Loucy (cell line): ENCODE results near the gene CFAP410.

Experiments
- H2AFZ ChIP-seq: fragments of 200-600 bp; sonication (generic); 2 replicates; pipeline ENCODE4 v1.6.0; 2016; ENCODE audit warnings: antibody characterized with exemption, mild to moderate bottlenecking, low read length, moderate library complexity
- H3F3A ChIP-seq: fragments of 200-600 bp; 2 replicates; pipeline ENCODE4 v1.6.0; 2016; ENCODE audit warnings: antibody characterized with exemption, low read depth, mild to moderate bottlenecking
- H3K27me3 ChIP-seq: fragments of 200-600 bp; sonication (generic); 2 replicates; pipeline ENCODE4 v1.6.1; 2014; ENCODE audit warnings: low read length, mild to moderate bottlenecking; ENCODE audit not compliant: insufficient read depth, poor library complexity, severe bottlenecking
- H3K36me3 ChIP-seq: fragments of 200-600 bp; sonication (generic); 2 replicates; pipeline ENCODE4 v1.6.1; 2016; ENCODE audit warnings: low read length; ENCODE audit not compliant: insufficient read depth
- H3K4me1 ChIP-seq: fragments of 200-600 bp; sonication (generic); 2 replicates; pipeline ENCODE4 v1.5.1; 2014; ENCODE audit warnings: low read length, mild to moderate bottlenecking; ENCODE audit not compliant: insufficient read depth, poor library complexity, severe bottlenecking
- H3K4me2 ChIP-seq: fragments of 200-600 bp; sonication (generic); 2 replicates; pipeline ENCODE4 v1.6.0; 2014; ENCODE audit warnings: antibody characterized with exemption, low read length, low read depth, mild to moderate bottlenecking; ENCODE audit not compliant: poor library complexity, severe bottlenecking
- H3K4me3 ChIP-seq: fragments of 200-600 bp; sonication (generic); 2 replicates; pipeline ENCODE4 v1.5.1; 2014; ENCODE audit warnings: low read length, mild to moderate bottlenecking, mixed read lengths; ENCODE audit not compliant: poor library complexity, severe bottlenecking
- H3K79me2 ChIP-seq: fragments of 200-600 bp; sonication (generic); 2 replicates; pipeline ENCODE4 v1.6.1; 2014; ENCODE audit warnings: low read length; ENCODE audit not compliant: insufficient read depth
- H3K9ac ChIP-seq: fragments of 200-600 bp; sonication (generic); 2 replicates; pipeline ENCODE4 v1.6.0; 2014; ENCODE audit warnings: mild to moderate bottlenecking, low read depth, low read length, moderate library complexity; ENCODE audit not compliant: poor library complexity, severe bottlenecking
- H3K9me2 ChIP-seq: fragments of 200-600 bp; sonication (generic); replicated peaks from 2 replicates; pipeline ENCODE4 v1.6.1; 2016; ENCODE audit warnings: low read depth, low read length, mixed read lengths
- H3K9me3 ChIP-seq: fragments of 200-600 bp; sonication (generic); 2 replicates; pipeline ENCODE4 v1.6.1; 2014; ENCODE audit warnings: mild to moderate bottlenecking, antibody characterized with exemption, low read length, low read depth; ENCODE audit not compliant: insufficient read depth
- H4K20me1 ChIP-seq: fragments of 200-600 bp; sonication (generic); 2 replicates; pipeline ENCODE4 v1.6.0; 2014; ENCODE audit warnings: antibody characterized with exemption, low read length, mild to moderate bottlenecking; ENCODE audit not compliant: insufficient read depth, poor library complexity, severe bottlenecking
- EZH2phosphoT487 ChIP-seq: fragments of 200-600 bp; IDR thresholded peaks from 2 replicates; pipeline ENCODE4 v1.6.1; 2018; ENCODE audit warnings: antibody characterized with exemption, mild to moderate bottlenecking, moderate library complexity, borderline replicate concordance
- TF ChIP-seq, protein P1 (sequence below): fragments of 200-600 bp; sonication (generic); conservative IDR thresholded peaks from 2 replicates; pipeline ENCODE4 v1.5.1; 2014; ENCODE audit warnings: mild to moderate bottlenecking, antibody characterized with exemption, low read length

The CFAP410 gene

DNA sequence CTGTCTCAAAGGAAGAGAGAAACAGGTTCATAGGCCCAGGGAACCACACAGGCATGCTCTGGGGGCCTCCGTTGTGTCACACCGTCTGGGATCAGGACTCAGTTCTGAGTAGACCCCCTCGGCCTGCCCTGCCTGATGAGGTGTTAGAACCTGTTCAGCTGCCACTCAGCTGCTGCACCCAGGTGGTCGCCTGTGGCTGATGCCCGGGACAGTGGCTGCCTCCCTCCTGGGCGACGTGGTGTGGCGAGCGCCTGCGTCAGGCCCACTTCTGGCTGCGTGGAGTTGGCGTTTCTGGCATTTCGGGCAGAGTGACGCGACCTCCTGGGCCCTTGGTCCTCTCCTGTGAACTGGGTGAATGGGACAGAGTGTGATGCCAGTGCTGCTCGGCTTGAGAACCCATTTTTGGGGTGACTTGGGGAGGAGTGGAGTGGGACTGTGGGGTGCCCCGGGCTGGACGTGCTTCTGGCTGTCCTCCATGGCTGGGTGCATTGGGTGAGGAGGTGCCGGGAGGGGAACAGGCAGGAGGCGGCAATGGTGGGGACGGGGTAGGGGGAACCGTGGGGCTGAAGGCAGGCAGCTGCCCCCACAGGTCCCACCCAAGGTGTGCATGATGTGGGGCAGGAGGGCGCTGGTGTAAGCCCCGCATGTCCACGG lies 10.8 kb downstream of the CFAP410 start:
- H3K79me2 ChIP-seq = no peaks in the 10 kb centered on the region
- H3K4me1 ChIP-seq = no peaks in the 10 kb centered on the region
- no peaks in the 10 kb centered on the region for H4K20me1 ChIP-seq
- H3K4me2 ChIP-seq = no peak overlapping the region
- TF ChIP-seq EZH2phosphoT487 = no peak
- TF ChIP-seq, protein P1, sequence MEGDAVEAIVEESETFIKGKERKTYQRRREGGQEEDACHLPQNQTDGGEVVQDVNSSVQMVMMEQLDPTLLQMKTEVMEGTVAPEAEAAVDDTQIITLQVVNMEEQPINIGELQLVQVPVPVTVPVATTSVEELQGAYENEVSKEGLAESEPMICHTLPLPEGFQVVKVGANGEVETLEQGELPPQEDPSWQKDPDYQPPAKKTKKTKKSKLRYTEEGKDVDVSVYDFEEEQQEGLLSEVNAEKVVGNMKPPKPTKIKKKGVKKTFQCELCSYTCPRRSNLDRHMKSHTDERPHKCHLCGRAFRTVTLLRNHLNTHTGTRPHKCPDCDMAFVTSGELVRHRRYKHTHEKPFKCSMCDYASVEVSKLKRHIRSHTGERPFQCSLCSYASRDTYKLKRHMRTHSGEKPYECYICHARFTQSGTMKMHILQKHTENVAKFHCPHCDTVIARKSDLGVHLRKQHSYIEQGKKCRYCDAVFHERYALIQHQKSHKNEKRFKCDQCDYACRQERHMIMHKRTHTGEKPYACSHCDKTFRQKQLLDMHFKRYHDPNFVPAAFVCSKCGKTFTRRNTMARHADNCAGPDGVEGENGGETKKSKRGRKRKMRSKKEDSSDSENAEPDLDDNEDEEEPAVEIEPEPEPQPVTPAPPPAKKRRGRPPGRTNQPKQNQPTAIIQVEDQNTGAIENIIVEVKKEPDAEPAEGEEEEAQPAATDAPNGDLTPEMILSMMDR = no peak
- no peaks in the 10 kb centered on the region for H3K9me3 ChIP-seq
- H2AFZ ChIP-seq = no peak overlapping the region
- no peak overlapping the region for H3K9ac ChIP-seq
- H3F3A ChIP-seq = no peaks in the 10 kb centered on the region
- H3K9me2 ChIP-seq = no peaks in the 10 kb centered on the region
- H3K4me3 ChIP-seq = no peak overlapping the region
- H3K27me3 ChIP-seq = no peaks in the 10 kb centered on the region
- peaks cover 26% of the 10 kb centered on the region; the same call in 1 of the 2 replicates for H3K36me3 ChIP-seq

DNA sequence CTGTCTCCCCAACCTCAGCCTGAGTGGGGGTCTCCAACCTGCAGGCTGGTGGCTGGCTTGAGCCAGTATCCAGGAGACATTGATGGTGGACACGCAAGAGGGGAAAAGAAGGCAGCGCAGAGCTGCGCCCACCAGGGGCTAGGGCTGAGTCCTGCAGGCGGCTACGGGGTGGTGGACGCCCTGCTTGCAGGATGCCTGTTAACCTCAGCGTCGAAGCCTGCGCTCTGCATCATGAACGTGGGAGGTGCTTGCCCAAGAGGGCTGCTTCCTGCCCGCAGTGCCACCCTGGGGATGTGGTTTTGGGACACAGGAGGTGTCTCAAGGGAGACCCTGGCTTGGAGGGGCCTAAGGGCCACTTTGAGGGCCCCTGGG lies 11.6 kb downstream of the CFAP410 start:
- Histone ChIP-seq H2AFZ (no peak overlapping the region), H3K4me3 (no peak overlapping the region), H3F3A (no peaks in the 10 kb centered on the region), H4K20me1 (no peaks in the 10 kb centered on the region), H3K4me2 (no peak overlapping the region), H3K9me2 (no peaks in the 10 kb centered on the region), H3K9me3 (no peaks in the 10 kb centered on the region), H3K36me3 (peaks cover 28% of the 10 kb centered on the region; the same call in 1 of the 2 replicates), H3K27me3 (no peaks in the 10 kb centered on the region), H3K4me1 (no peaks in the 10 kb centered on the region), H3K79me2 (no peaks in the 10 kb centered on the region), H3K9ac (no peak overlapping the region)
- TF ChIP-seq, protein P1 = no peak
- TF ChIP-seq EZH2phosphoT487 = no peak

DNA sequence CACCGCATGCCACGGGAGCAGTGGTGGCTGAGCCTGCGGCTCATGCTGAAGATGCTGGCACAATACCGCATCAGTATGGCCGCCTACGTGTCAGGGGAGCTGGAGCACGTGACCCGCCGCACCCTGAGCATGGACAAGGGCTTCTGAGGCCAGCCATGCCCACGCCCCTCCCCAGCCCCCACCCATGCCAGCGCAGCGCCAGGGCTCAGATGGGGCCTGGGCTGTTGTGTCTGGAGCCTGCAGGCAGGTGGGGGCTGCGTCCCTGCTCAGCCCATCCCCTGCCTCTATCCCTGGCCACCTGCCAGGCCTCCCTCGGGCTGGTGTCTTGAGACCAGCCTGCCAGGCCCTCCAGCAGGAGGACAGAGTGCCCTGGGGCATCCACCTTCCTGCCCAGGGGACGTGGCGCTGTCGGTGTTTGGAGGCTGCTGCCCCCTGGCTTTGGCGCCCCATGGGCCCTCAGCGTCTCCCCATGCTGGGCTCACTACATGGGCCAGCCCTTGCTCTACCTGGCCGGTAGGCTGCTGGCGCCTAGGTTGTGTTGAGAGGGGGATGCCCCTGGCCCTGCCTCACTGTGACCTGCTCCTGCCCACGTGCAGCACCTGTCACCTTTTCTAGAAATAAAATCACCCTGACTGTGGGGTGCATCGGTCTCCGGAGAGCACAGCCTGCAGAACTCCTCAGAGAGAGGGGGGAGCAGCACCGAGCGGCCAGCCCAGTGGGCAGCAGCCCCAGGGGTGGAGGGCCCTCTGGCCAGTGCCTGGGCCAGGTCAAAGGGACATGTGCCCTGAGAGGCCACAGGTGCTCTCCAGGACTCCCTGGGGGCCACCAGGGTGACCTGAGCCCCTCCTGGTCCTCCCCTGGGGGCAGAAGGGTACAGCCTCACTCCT lies 12.2 kb downstream of the CFAP410 start:
- Histone ChIP-seq H3K9me3 (no peaks in the 10 kb centered on the region), H3K9ac (no peak overlapping the region), H3K4me3 (no peak overlapping the region), H3K4me2 (no peak overlapping the region), H3K4me1 (no peaks in the 10 kb centered on the region), H3K27me3 (no peaks in the 10 kb centered on the region), H2AFZ (no peak overlapping the region), H3F3A (no peaks in the 10 kb centered on the region), H4K20me1 (no peaks in the 10 kb centered on the region), H3K9me2 (no peaks in the 10 kb centered on the region), H3K79me2 (no peaks in the 10 kb centered on the region), H3K36me3 (peaks cover 28% of the 10 kb centered on the region; the same call in 1 of the 2 replicates)
- TF ChIP-seq EZH2phosphoT487 = no peak
- TF ChIP-seq, protein P1 = no peak
